ENCODE results near the gene AHRR. TPM values are rescaled to one million over a fixed set of nuclear protein-coding genes. Genes with fewer than 3 reads are reported as not detected.

AHRR gene
- total and polyA plus RNA-seq, 9 of the 15 experiments (the other 6 are each of a cell fraction or from before 2014, with no cell fraction given), result 0.06 to 1.6 (median 0.75) TPM; not detected in 1

DNA sequence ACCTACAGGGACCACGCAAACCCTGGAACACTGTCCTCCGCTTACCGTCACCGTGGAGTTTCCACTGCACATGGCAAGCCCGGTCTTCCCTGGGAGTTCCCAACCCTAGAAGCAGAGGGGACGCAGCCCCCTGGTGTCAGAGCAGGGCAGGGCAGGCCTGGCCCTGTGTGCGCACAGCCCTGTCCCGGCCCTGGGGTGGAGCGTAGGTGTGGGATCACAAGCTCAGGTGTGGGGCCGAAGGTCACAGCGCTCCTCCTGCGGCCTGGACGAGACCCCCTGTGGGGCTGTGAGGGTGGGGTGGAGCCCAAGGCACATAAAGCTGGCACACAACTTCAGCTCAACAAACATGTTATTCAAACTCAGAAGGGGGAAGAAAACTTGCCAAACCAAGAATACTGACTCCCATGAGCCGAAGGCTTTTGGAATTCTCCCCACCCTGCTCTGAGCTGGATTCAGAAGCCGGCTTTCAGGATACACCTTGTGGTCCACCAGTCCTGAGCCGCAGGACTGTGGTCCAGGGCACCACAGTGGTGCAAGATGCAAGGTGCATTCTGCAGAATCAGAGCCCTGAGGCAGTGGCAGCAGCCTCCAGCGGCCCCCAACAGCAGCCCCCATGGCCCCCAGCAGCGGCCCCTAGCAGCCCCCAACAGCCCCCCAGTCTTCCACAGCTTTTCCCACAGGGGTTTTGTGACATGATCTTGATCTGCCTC, 109.6 kb downstream of the AHRR start (continued):
- TF ChIP-seq KAT8 (IDR thresholded peaks at IDR 0.05; ENCODE audit: low read depth), result no peak
- TF ChIP-seq L3MBTL2 (IDR thresholded peaks at IDR 0.05), result peak; percentile 32; the same call in 1 of the 2 replicates
- TF ChIP-seq TOE1 (IDR thresholded peaks at IDR 0.05; ENCODE audit: borderline replicate concordance), result no peak
- TF ChIP-seq TOE1 (CRISPR knock-in tag; IDR thresholded peaks at IDR 0.05; ENCODE audit: borderline replicate concordance, low read depth), result no peak
- peak; percentile 67 to 87 for TF ChIP-seq RAD21 (CRISPR knock-in tag; conservative IDR thresholded peaks at IDR 0.05 in 1 of 2, IDR thresholded peaks at IDR 0.05 in 1 of 2)
- TF ChIP-seq, protein P1, sequence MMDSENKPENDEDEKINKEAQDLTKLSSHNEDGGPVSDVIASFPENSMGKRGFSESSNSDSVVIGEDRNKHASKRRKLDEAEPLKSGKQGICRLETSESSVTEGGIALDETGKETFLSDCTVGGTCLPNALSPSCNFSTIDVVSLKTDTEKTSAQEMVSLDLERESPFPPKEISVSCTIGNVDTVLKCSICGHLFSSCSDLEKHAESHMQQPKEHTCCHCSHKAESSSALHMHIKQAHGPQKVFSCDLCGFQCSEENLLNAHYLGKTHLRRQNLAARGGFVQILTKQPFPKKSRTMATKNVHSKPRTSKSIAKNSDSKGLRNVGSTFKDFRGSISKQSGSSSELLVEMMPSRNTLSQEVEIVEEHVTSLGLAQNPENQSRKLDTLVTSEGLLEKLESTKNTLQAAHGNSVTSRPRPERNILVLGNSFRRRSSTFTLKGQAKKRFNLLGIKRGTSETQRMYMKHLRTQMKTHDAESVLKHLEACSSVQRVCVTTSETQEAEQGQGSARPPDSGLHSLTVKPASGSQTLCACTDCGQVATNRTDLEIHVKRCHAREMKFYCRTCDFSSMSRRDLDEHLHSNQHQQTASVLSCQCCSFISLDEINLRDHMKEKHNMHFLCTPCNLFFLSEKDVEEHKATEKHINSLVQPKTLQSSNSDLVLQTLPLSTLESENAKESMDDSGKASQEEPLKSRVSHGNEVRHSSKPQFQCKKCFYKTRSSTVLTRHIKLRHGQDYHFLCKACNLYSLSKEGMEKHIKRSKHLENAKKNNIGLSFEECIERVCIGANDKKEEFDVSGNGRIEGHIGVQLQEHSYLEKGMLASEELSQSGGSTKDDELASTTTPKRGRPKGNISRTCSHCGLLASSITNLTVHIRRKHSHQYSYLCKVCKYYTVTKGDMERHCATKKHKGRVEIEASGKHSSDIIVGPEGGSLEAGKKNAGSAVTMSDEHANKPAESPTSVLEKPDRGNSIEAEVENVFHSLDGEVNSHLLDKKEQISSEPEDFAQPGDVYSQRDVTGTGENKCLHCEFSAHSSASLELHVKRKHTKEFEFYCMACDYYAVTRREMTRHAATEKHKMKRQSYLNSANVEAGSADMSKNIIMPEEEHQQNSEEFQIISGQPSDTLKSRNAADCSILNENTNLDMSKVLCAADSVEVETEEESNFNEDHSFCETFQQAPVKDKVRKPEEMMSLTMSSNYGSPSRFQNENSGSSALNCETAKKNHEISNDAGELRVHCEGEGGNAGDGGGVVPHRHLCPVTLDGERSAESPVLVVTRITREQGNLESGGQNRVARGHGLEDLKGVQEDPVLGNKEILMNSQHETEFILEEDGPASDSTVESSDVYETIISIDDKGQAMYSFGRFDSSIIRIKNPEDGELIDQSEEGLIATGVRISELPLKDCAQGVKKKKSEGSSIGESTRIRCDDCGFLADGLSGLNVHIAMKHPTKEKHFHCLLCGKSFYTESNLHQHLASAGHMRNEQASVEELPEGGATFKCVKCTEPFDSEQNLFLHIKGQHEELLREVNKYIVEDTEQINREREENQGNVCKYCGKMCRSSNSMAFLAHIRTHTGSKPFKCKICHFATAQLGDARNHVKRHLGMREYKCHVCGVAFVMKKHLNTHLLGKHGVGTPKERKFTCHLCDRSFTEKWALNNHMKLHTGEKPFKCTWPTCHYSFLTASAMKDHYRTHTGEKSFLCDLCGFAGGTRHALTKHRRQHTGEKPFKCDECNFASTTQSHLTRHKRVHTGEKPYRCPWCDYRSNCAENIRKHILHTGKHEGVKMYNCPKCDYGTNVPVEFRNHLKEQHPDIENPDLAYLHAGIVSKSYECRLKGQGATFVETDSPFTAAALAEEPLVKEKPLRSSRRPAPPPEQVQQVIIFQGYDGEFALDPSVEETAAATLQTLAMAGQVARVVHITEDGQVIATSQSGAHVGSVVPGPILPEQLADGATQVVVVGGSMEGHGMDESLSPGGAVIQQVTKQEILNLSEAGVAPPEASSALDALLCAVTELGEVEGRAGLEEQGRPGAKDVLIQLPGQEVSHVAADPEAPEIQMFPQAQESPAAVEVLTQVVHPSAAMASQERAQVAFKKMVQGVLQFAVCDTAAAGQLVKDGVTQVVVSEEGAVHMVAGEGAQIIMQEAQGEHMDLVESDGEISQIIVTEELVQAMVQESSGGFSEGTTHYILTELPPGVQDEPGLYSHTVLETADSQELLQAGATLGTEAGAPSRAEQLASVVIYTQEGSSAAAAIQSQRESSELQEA (IDR thresholded peaks at IDR 0.05; ENCODE audit: low read depth), result no peak
- no peak for TF ChIP-seq ZNF384 (IDR thresholded peaks at IDR 0.05; ENCODE audit: low read depth, low read length)
- no peak; the same call in 1 of the 2 replicates for TF ChIP-seq CBFB (CRISPR knock-in tag; IDR thresholded peaks at IDR 0.05)
- peak; percentile 52; the same call in 1 of the 2 replicates for TF ChIP-seq STAG1 (CRISPR knock-in tag; IDR thresholded peaks at IDR 0.05; ENCODE audit: borderline replicate concordance)
- no peak for TF ChIP-seq ZNF174 (CRISPR knock-in tag; IDR thresholded peaks at IDR 0.05)
- no peak for TF ChIP-seq ZNF764 (CRISPR knock-in tag; IDR thresholded peaks at IDR 0.05; ENCODE audit: low read depth)
- TF ChIP-seq, protein P2, sequence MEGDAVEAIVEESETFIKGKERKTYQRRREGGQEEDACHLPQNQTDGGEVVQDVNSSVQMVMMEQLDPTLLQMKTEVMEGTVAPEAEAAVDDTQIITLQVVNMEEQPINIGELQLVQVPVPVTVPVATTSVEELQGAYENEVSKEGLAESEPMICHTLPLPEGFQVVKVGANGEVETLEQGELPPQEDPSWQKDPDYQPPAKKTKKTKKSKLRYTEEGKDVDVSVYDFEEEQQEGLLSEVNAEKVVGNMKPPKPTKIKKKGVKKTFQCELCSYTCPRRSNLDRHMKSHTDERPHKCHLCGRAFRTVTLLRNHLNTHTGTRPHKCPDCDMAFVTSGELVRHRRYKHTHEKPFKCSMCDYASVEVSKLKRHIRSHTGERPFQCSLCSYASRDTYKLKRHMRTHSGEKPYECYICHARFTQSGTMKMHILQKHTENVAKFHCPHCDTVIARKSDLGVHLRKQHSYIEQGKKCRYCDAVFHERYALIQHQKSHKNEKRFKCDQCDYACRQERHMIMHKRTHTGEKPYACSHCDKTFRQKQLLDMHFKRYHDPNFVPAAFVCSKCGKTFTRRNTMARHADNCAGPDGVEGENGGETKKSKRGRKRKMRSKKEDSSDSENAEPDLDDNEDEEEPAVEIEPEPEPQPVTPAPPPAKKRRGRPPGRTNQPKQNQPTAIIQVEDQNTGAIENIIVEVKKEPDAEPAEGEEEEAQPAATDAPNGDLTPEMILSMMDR (IDR thresholded peaks at IDR 0.05 in 2 of 3, conservative IDR thresholded peaks at IDR 0.05 in 1 of 3; ENCODE audit: insufficient read depth in 2 of 3, low read depth in 1 of 3, low read length in 3 of 3), result peak; percentile 80 to 87 (median 86)
